NCI-H2196 (cell line): ENCODE results near the gene RPL38.

Experiments used
- DNase-seq: peaks from one replicate; lab custom pipeline; 2025; ENCODE audit not compliant: unreplicated experiment; lab: John Stamatoyannopoulos, UW

Gene RPL38

GRCh38 chr17:74203439-74204240 lies at the start of gene RPL38:
Gene RPL38, plus strand, starts transcription at chr17:74203678. Its CDS starts 278 bp downstream, at chr17:74203956.
- DNase-seq, result peak; percentile 95

- DNase-seq, result no peak
Measured at GRCh38 chr17:74153821-74154430, 49.6 kb upstream of the RPL38 start.

- no peak for DNase-seq
Measured at GRCh38 chr17:74156878-74157277, 46.6 kb upstream of the RPL38 start.

GRCh38 chr17:74157366-74157765 lies 46.1 kb upstream of the RPL38 start:
- no peak for DNase-seq

GRCh38 chr17:74158761-74159160 lies 44.7 kb upstream of the RPL38 start:
- DNase-seq, result no peak

GRCh38 chr17:74159226-74159840 lies 44.1 kb upstream of the RPL38 start:
- no peak for DNase-seq

GRCh38 chr17:74160656-74161502 lies 42.6 kb upstream of the RPL38 start:
- DNase-seq, result no peak

- no peak for DNase-seq
Measured at GRCh38 chr17:74161503-74161875, 42.0 kb upstream of the RPL38 start.

GRCh38 chr17:74163271-74163821 lies 40.1 kb upstream of the RPL38 start:
- DNase-seq, result no peak

GRCh38 chr17:74163836-74164235 lies 39.6 kb upstream of the RPL38 start:
- DNase-seq, result no peak

- no peak for DNase-seq
Measured at GRCh38 chr17:74164446-74165045, 38.9 kb upstream of the RPL38 start.

GRCh38 chr17:74165797-74166365 lies 37.6 kb upstream of the RPL38 start:
- no peak for DNase-seq

- no peak for DNase-seq
Measured at GRCh38 chr17:74170924-74171323, 32.6 kb upstream of the RPL38 start.

- no peak for DNase-seq
Measured at GRCh38 chr17:74172700-74173099, 30.8 kb upstream of the RPL38 start.

- peak; percentile 72 for DNase-seq
Measured at GRCh38 chr17:74176546-74177001, 26.9 kb upstream of the RPL38 start.

GRCh38 chr17:74177018-74177450 lies 26.4 kb upstream of the RPL38 start:
- DNase-seq, result no peak

- no peak for DNase-seq
Measured at GRCh38 chr17:74179576-74179975, 23.9 kb upstream of the RPL38 start.

GRCh38 chr17:74180336-74180735 lies 23.1 kb upstream of the RPL38 start:
- DNase-seq, result no peak

- DNase-seq, result no peak
Measured at GRCh38 chr17:74181341-74181740, 22.1 kb upstream of the RPL38 start.
